Osteoblast (primary cell): Measurements from ENCODE around the gene CLCA2. TPM values are rescaled to one million over a fixed set of nuclear protein-coding genes. Genes with fewer than 3 reads are reported as not detected.
A peak's percentile ranks its signal among the peaks of the same experiment; 100 is the strongest.

Source experiments
- DNase-seq: peaks from one replicate; pipeline ENCODE4 v3.0.0; 2011; ENCODE audit warnings: low spot score, mixed read lengths; ENCODE audit not compliant: insufficient read length; ENCODE audit errors: missing footprints
- H2AFZ ChIP-seq: 2 replicates; pipeline ENCODE4 v1.6.0; 2011; ENCODE audit warnings: mild to moderate bottlenecking, low read length
- H3K27ac ChIP-seq: 2 replicates; pipeline ENCODE4 v1.5.1; 2011; ENCODE audit warnings: mild to moderate bottlenecking, low read depth, low read length, moderate library complexity
- H3K27me3 ChIP-seq: 2 replicates; pipeline ENCODE4 v1.6.0; 2012; ENCODE audit warnings: mild to moderate bottlenecking, control low read depth, inconsistent platforms, low read length, moderate library complexity; ENCODE audit not compliant: insufficient read depth
- H3K36me3 ChIP-seq: 2 replicates; pipeline ENCODE4 v1.5.1; 2011; ENCODE audit warnings: mild to moderate bottlenecking, low read length, control low read depth, moderate library complexity; ENCODE audit not compliant: insufficient read depth
- H3K4me1 ChIP-seq: 2 replicates; pipeline ENCODE4 v1.5.1; 2011; ENCODE audit warnings: mild to moderate bottlenecking, low read length, control low read depth, moderate library complexity; ENCODE audit not compliant: insufficient read depth
- H3K4me2 ChIP-seq: 2 replicates; pipeline ENCODE4 v1.6.0; 2011; ENCODE audit warnings: mild to moderate bottlenecking, low read length; ENCODE audit not compliant: insufficient read depth
- H3K4me3 ChIP-seq: fragments of 200-600 bp; sonication (generic); 3 replicates; pipeline ENCODE4 v1.5.1; 2012; ENCODE audit warnings: mild to moderate bottlenecking, low read length, inconsistent platforms; ENCODE audit not compliant: insufficient read depth
- H3K79me2 ChIP-seq: 2 replicates; pipeline ENCODE4 v1.6.0; 2012; ENCODE audit warnings: mild to moderate bottlenecking, low read length, control low read depth, inconsistent platforms; ENCODE audit not compliant: insufficient read depth
- H3K9me3 ChIP-seq: 2 replicates; pipeline ENCODE4 v1.5.1; 2011; ENCODE audit warnings: low read depth, low read length, control low read depth
- H4K20me1 ChIP-seq: 2 replicates; pipeline ENCODE4 v1.6.0; 2012; ENCODE audit warnings: mild to moderate bottlenecking, low read length, control low read depth; ENCODE audit not compliant: insufficient read depth
- total RNA-seq: library from RNA; depleted of rRNA; stranded (reverse); fragments of >200 nt; gene quantifications from 2 replicates; pipeline ENCODE4 v1.2.3, GENCODE V29; 2012
- TF ChIP-seq, protein P1 (sequence below): IDR thresholded peaks from 2 replicates; pipeline ENCODE4 v1.5.1; 2011; ENCODE audit warnings: mild to moderate bottlenecking, low read depth, low read length, moderate library complexity; ENCODE audit errors: extremely low read depth

Gene CLCA2
- total RNA-seq, 1 donor, result 2.2 TPM

DNA sequence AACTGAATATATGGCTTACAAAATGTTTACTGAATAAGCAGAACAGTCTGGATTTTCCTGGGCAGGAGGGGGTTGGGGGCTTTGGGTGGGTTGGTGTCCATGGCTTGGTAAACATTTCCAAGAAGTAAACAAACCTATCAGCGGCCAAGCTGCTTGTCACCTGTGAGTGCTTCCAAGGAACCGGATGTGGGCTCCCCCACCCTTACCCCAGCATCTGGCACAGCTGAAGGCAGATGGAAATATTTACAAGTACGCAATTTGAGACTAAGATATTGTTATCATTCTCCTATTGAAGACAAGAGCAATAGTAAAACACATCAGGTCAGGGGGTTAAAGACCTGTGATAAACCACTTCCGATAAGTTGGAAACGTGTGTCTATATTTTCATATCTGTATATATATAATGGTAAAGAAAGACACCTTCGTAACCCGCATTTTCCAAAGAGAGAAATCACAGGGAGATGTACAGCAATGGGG lies 44.6 kb downstream of the CLCA2 start, which contains the start of gene CLCA1:
Gene CLCA1, plus strand, starts transcription at position 427 of the 477 bp plus-strand sequence. Its CDS starts 45 bp downstream, at position 472.
- H3K27me3 ChIP-seq, result no peaks in the 10 kb centered on the region
- H2AFZ ChIP-seq, result peak within 1 kb of the TSS; percentile 5
- H3K4me3 ChIP-seq, result no peak within 1 kb of the TSS
- no peak within 1 kb of the TSS for H3K4me2 ChIP-seq
- H3K36me3 ChIP-seq, result no peaks in the 10 kb centered on the region
- no peak within 1 kb of the TSS for H3K27ac ChIP-seq
- H4K20me1 ChIP-seq, result no peaks in the 10 kb centered on the region
- TF ChIP-seq, protein P1, sequence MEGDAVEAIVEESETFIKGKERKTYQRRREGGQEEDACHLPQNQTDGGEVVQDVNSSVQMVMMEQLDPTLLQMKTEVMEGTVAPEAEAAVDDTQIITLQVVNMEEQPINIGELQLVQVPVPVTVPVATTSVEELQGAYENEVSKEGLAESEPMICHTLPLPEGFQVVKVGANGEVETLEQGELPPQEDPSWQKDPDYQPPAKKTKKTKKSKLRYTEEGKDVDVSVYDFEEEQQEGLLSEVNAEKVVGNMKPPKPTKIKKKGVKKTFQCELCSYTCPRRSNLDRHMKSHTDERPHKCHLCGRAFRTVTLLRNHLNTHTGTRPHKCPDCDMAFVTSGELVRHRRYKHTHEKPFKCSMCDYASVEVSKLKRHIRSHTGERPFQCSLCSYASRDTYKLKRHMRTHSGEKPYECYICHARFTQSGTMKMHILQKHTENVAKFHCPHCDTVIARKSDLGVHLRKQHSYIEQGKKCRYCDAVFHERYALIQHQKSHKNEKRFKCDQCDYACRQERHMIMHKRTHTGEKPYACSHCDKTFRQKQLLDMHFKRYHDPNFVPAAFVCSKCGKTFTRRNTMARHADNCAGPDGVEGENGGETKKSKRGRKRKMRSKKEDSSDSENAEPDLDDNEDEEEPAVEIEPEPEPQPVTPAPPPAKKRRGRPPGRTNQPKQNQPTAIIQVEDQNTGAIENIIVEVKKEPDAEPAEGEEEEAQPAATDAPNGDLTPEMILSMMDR, result no peak
- no peaks in the 10 kb centered on the region for H3K79me2 ChIP-seq
- H3K9me3 ChIP-seq, result no peaks in the 10 kb centered on the region
- no peak for DNase-seq
- peaks cover 6% of the 10 kb centered on the region for H3K4me1 ChIP-seq

DNA sequence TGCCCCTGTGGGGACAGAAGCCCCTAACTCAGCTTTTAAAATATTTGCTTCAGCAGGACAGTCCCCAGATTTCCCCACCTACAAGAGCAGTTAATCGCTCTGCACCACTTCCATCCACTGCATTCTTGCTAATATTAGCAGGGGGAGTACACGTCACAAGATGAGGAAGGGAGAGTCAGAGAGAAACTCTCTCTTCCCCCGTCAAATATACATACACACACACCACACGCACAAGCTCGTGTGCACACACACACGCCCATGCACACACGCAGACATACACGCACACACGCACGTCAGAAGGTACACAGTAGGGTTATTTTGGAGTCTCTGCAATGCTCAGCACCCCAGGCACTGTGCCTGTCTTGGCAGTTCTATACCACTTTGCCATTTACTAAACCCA lies 46.9 kb downstream of the CLCA2 start:
- no peak overlapping the region for H3K4me2 ChIP-seq
- peaks cover 6% of the 10 kb centered on the region for H3K4me1 ChIP-seq
- H2AFZ ChIP-seq, result no peak overlapping the region
- no peaks in the 10 kb centered on the region for H4K20me1 ChIP-seq
- TF ChIP-seq, protein P1, result no peak
- no peak for DNase-seq
- H3K79me2 ChIP-seq, result no peaks in the 10 kb centered on the region
- no peaks in the 10 kb centered on the region for H3K36me3 ChIP-seq
- no peaks in the 10 kb centered on the region for H3K9me3 ChIP-seq
- no peaks in the 10 kb centered on the region for H3K27me3 ChIP-seq
- H3K4me3 ChIP-seq, result no peak overlapping the region
- no peak overlapping the region for H3K27ac ChIP-seq

DNA sequence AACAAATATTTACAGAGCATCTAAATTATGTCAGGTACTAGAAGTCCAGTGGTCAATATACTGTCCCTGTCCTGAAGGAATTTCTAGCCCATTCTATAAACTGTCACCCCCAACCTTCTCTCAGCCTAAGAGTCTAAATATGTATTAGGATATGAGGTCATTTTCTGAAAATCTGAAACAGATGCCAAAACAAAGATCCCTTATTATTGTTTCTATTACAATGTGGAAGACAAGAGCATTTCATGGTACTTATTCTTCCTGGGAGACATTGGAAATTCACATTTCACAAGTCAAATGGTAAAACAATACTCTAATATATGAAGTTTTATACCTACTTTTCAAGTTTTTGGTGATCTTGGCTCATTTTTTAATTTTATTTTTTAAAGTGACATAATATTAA lies 47.3 kb downstream of the CLCA2 start:
- H2AFZ ChIP-seq, result no peak overlapping the region
- H3K36me3 ChIP-seq, result no peaks in the 10 kb centered on the region
- DNase-seq, result no peak
- H3K9me3 ChIP-seq, result no peaks in the 10 kb centered on the region
- H4K20me1 ChIP-seq, result no peaks in the 10 kb centered on the region
- peaks cover 6% of the 10 kb centered on the region for H3K4me1 ChIP-seq
- H3K79me2 ChIP-seq, result no peaks in the 10 kb centered on the region
- H3K27me3 ChIP-seq, result no peaks in the 10 kb centered on the region
- TF ChIP-seq, protein P1, result no peak
- no peak overlapping the region for H3K4me2 ChIP-seq
- H3K27ac ChIP-seq, result no peak overlapping the region
- H3K4me3 ChIP-seq, result no peak overlapping the region

DNA sequence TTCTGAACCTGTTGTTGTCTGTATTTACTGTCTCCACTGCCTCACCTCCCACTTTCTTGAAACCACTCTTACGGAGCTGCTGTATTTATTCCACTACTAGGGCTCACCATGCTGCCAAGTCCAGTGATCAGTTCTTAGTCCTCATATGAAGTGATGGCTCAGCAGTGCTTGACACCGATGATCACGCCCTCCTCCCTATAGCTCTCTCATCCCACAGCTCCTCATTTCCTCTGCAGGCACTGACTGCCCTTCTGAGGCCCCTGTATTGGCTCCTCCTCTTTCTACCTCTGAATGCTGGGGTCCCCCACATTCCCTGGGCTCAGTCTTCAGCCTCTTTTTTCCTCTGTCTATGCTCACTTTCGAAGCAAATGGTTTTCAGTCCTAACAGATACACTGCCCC lies 48.2 kb downstream of the CLCA2 start:
- DNase-seq, result no peak
- peak overlapping the region; percentile 36 for H2AFZ ChIP-seq
- TF ChIP-seq, protein P1, result no peak

More for the DNA sequence above, 48.2 kb downstream of the CLCA2 start:
- Histone ChIP-seq H3K27me3 (no peaks in the 10 kb centered on the region), H3K9me3 (no peaks in the 10 kb centered on the region), H3K4me2 (no peak overlapping the region), H3K4me1 (peaks cover 1% of the 10 kb centered on the region), H3K4me3 (no peak overlapping the region), H3K79me2 (no peaks in the 10 kb centered on the region), H3K36me3 (no peaks in the 10 kb centered on the region), H4K20me1 (no peaks in the 10 kb centered on the region), H3K27ac (no peak overlapping the region)
